GM19372 (cell line): ENCODE results near the gene DCAF6.

Experiments used
- ATAC-seq: cut with Tn5 transposase; IDR thresholded peaks from one replicate; pipeline ENCODE4 v1.9.1; 2021; ENCODE audit warnings: mild to moderate bottlenecking, low read depth, moderate library complexity; ENCODE audit not compliant: unreplicated experiment

The DCAF6 gene

DNA sequence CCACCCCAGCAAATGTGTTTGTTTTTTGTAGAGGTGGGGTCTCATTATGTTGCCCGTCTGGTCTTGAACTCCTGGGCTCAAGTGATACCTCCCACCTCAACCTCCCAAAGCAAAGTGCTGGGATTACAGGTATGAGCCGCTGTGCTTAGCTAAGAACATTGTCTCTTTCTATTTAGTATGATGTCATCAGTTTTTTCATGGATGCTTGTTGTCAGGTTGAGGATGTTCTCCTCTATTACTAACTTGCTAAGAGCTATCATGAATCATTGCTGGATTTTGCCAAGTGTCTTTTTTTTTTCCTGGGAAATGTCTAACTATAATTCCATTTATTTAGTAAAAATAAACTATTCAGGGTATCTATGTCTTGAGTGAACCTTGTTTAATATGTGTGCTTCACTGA, 19.4 kb downstream of the DCAF6 start:
- ATAC-seq, result no peak

DNA sequence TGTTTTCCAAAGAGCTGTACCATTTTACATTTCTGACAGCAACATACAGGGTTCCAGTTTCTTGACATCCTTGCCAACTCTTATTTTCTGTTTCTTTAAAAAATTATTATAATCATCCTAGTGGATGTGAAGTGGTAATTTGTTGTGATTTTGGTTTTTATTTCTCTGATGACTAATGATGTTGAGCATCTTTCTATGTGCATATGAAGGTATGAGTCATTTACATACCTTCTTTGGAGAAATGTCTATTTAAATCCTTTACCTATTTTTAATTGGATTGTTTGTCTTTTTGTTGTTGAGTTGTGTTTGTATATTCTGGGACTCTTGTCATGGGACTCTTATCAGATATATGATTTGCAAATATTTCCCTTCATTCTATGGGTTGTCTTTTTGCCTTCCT, 21.2 kb downstream of the DCAF6 start:
- ATAC-seq, result no peak

DNA sequence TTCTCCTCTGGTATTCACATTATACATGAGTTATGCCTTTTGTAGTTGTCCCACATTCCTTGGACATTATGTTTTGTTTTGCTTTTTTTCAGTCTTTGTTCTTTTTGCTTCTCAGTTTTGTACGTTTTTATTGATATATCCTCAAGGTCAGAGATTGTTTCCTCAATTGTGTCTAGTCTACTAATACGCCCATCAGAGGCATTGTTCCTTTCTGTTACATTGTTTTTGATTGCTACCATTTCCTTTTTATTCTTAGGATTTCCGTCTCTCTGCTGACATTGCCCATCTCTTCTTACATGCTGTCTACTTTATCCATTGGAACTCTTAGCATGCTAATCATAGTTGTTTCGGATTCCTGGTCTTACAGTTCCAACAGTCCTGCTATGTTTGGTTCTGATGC, 28.2 kb downstream of the DCAF6 start:
- ATAC-seq, result no peak

DNA sequence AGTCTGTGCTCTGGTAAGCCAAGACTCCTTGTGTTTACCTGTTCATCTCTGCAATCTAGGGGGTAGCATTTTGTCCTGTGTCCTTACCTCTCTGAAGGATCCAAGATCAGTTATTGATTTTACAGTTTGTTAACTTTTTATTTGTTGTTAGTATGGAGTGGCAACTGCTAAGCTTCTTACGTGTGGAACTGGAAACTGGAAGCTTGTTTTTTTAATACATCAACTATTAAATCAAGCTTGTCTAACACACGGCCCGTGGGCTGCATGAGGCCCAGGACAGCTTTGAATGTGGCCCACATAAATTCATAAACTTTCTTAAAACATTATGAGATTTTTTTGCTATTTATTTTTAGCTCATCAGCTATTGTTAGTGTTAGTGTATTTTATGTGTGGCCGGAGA, 29.6 kb downstream of the DCAF6 start:
- no peak for ATAC-seq

DNA sequence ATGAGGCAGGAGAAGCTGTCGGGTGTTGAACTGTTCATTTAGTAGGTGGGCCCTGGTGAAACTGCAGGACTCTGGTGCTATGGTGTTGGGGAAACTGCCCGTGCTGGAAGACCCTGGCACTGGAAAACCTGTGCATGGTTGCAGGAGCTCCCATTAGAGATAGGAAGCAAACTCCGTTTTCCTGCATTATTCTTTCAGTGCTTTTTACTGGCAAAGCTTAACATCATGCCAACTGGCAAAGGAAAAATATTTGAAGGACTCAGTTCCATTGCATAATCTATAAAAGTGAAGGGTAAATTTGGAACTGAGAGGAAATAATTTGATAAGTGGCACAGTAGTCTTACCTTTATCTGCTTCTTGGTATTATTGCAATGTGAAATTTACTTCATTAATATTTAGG, 32.1 kb downstream of the DCAF6 start:
- ATAC-seq, result no peak

DNA sequence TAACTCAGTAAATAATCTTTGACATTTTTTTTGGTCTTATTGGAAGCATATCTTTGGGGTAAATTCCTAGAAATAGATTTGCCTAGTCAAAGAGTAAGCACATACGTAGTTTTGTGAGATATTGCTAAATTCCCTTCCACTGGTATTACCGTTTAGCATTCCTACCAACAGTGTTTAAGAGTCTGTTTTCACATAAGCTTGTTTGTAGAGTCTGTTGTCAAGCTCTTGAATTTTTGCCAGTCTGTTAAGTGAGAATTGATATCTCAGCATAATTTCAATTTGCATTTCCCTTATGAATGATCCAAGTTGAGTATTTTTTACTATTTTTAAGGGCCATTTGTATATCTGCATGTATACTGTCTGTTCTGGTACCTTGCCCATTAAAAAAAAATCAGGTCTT, 37.3 kb downstream of the DCAF6 start:
- ATAC-seq, result no peak

DNA sequence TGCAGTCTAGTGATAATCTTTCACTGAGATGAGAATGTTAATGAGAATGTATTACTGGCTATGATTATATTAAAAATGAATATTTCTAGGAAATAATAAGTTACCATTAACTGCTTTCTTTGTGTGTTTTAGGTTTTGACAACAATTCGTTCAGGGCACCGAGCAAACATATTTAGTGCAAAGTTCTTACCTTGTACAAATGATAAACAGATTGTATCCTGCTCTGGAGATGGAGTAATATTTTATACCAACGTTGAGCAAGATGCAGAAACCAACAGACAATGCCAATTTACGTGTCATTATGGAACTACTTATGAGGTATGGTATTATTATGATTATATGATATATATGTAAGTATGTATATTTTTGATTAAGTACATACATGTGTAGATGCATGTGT, 38.2 kb downstream of the DCAF6 start:
- ATAC-seq, result no peak

DNA sequence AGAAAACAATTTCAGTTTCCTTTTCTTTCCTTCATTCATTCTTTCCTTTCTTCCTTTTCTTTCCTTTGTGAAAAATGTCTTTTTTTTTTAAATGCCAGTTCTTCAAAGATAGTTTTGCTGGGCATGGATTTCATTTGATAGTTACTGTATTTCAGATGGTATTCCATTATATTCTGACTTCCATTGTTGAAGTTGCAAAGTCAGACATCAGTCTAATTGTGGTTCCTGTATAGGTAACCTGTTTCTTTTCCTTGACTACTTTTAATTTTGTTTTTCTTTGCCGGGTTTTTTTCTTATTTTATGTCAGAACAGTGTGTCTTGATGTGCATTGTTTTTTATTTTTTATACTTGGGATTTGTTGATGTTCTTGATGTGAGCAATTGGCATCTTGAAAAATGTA, 40.8 kb downstream of the DCAF6 start:
- ATAC-seq, result no peak

DNA sequence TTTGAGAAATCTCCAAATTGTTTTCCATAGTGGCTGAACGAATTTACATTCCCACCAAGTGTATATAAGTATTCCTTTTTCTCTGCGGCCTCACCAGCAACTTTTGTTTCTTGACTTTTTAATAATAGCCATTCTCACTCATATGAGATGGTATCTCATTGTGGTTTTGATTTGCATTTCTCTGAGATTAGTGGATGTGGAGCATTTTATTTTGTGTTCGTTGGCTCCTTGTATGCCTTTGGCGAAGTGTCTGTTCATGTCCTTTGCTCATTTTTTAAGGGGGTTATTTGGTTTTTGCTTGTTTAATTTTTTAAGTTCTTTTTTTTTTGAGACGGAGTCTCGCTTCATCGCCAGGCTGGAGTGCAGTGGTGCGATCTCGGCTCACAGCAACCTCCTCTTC, 45.5 kb downstream of the DCAF6 start:
- ATAC-seq, result no peak

DNA sequence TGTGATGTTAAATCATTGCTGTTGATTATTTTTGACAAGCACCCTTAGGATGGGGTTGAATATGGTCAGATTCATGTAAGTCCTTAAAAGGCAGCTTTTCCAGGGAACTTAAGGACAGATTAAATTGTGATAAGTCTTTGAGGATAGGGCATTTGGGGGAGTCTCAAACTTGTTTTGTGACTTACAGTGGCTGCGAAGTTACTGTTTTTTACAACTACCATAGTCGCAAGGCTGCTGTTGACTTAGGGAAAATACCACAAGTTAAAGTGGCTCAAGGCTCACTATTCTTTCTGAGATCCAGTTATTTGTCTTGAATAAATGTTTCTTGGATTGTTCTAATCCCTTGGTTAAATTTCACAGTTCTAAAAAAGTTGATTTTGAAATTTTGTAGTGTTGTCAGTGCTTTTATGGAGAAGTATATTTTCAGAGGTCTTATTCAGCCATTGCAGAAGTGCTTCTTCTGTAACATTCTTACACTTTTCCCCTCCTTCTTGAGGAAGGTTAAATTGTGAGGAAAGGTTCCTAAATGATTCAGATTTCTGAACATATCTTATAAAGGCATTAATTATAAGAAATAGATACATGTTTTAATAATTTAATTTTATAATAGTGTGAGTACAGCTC, 47.4 kb downstream of the DCAF6 start:
- no peak for ATAC-seq

DNA sequence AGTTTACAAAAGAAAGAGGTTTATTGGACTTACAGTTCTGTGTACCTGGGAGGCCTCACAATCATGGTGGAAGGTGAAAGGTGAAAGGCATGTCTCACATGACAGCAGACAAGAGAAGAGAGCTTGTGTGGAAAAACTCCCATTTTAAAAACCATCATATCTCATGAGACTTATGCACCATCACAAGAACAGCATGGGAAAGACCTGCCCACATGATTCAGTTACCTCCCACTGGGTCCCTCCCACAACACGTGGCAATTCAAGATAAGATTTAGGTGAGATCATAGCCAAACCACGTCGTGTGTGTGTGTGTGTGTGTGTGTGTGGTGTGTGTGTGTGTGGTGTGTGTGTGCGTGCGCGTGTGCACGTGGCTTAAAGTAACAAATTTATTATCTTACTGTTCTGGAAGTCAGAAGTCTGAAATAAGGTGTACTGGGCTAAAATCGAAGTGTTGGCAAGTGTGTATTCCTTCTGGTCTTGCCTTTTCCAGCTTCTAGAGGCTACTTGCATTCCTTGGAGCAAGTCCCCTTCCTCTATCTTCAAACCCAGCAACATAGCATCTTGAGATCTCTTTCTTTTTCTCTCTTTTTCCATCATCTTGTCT, 48.5 kb downstream of the DCAF6 start:
- no peak for ATAC-seq

DNA sequence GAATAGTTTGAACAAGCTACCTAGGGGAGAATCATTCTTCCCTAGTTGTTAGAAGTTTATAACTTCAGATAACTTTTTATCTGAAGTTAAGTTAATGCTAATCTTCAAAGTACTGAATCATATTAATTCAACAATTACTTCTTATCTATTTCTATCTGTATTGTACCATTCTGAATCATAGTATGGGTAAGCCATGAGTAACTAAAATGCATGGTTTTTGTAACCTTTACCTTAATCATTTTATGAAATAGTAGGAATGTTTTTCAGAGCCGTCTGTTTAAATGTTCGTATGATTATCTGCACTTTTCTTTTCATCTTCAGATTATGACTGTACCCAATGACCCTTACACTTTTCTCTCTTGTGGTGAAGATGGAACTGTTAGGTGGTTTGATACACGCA, 50.7 kb downstream of the DCAF6 start:
- no peak for ATAC-seq

DNA sequence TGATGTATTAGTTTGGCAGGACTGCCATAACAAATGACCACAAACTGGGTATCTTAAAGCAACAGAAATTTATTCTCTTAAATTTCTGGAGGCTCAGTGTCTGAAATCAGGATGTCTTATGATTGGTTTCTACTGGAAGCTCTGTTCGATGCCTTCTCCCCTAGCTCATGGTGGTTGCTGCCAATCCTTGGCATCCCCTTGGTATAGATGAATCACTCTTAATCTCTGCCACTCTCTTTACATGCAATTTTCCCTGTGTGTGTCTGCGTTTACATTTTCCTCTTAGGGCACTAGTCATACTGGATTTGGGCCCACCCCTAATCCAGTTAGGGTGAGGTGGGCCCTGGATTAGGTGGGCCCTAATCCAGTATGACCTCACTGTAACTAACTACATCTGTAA, 55.1 kb downstream of the DCAF6 start:
- no peak for ATAC-seq

DNA sequence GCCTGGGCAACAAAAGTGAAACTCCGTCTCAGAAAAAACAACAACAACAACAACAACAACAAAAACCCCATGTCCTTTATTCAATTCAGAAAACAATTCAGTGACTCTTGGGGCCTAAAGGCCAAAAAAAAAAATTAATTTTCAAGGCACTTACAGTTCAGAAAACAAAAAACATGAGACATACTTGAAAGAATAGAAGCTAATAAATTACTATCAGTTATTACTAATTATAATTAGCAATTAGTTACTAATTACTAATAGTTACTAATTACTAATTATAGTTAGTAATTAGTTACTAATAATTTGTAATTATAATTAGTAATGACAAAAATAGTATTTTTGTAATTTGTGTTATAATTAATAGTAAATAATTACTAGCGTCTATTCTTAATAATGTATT, 57.2 kb downstream of the DCAF6 start:
- no peak for ATAC-seq

DNA sequence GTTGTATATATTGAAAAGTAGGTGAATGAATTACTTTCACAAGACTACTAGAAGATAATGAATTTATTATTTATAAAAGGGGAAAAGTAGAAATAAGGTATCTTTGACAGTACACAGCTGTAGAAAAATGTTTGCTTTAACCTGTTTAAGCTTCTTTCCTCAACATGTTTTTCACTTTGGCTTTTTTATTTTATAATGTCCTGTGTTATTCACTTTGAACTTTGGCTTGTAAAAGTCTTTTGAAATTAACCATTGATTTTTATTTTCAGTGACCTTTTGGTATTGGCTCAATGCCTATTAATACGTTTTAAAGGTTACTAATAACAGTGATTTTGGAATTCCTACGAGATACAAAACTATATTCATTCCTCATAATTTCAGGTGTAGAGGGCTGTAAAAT, 58.1 kb downstream of the DCAF6 start:
- ATAC-seq, result no peak

DNA sequence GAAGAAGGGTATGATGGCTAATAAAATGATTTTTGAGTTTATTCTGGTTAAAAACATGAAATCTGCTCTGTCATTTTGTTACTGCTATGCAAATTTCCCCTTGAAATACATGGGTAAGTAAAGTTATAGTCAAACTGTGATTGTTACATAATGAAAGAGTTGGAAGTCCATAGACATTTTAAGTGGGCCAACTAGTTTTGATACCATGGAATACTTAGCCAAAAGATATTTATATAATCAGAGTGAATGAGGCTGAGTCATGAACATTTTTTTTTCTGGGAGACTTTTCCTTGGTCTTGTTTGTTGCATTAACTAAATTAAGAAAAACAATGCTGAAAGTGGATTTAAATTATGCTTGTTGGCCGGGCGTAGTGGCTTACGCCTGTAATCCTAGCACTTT, 58.6 kb downstream of the DCAF6 start:
- no peak for ATAC-seq

DNA sequence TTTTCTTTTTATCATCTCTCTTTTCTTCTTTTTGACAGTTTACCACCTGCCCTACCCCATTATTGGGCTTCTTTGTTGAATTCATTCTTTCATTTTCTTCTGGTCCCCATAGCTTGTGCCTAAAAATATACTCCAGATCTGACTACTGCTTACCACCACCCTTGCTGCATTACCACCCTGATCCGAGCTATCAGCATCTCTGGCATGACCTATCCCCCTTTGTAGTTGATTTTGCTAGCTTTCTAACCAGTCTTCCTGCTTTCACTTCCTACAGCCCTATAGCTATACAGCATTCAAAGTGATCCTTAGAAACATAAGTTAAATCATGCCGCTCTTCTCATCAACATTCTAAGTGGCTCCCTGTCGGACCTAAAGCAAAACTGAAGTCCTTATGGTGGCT, 59.8 kb downstream of the DCAF6 start:
- ATAC-seq, result no peak

DNA sequence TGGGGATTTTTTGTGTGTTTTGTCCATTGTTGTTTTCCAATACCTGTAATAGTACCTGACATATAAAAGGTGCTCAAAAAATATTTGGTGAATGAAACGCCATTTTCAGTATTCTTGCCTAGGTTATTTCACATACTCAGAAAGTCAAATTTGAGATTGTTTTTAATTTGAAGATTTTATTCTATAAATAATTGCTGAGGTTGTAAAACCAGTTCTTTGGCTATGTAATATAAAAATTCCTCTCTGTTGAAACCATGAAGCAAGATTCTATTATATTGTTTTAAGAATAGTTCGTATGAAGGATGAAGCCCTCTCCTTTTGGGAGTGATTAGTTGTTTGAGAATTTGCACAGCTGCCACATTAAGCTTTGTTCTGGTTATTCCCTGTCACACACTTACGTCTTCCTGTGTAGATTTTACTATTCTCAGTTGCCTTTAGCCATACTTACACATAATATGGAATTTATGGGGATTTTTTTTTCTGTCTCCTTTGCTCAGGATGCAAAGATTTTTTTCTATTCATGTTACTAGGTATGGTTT, 60.6 kb downstream of the DCAF6 start:
- ATAC-seq, result no peak

DNA sequence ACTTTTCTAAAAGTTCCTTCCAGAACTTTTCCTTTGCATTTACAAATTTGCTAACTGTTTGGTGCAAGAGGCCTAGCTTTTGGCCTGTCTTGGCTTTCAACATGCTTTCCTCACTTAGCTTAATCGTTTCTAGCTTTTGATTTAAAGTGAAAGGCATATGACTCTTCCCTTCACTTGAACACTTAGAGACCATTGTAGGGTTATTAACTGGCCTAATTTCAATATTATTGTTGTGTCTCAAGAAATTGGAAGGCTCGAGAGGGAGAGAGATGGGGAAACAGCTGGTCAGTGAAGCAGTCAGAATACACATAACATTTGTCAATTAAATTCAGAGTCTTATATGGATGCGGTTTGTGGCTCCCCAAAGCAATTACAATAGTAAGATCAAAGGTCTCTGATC, 63.4 kb downstream of the DCAF6 start:
- ATAC-seq, result no peak

DNA sequence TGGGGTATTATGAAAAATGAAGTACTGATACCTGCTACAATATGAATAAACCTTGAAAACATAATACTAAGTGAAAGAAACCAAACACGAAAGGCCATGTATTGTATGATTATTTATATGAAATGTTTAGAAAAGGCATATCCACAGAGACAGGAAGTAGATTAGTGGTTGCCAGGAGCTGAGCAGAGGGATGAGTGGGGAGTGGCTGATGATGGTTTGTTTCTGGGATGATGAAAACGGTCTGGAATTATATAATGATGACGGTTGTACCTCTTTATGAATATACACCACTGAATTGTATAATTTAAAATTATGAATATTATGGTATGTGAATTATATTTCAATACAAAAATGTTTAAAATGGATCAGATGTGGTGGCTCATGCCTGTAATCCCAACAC, 64.2 kb downstream of the DCAF6 start:
- no peak for ATAC-seq

DNA sequence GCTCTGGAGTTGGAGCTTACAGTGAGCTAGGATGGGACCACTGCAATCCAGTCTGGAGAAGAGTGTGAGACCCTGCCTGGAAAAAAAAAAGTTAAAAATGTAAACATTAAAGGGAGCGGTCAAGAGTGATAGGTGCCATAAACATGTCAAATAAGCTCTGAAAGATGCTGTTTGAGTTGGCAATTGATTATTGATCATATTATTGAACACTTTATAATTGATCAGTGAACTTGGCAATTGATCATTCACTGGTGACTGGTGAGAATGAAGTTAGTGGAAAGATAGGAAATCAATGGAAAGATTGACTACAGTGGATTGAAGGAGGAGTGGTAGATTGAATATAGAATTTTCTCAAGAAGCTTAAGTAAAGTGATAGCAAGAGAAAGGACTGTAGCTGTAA, 64.7 kb downstream of the DCAF6 start:
- ATAC-seq, result no peak

DNA sequence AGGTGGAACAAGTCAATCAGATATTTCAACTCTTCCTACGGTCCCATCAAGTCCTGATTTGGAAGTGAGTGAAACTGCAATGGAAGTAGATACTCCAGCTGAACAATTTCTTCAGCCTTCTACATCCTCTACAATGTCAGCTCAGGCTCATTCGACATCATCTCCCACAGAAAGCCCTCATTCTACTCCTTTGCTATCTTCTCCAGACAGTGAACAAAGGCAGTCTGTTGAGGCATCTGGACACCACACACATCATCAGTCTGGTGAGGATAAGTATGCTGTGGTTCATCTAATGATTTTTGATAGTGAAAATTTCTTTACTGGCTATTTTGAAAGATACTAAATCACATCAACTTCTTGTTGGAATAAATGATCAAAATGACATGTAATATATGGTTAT, 68.0 kb downstream of the DCAF6 start:
- ATAC-seq, result no peak

DNA sequence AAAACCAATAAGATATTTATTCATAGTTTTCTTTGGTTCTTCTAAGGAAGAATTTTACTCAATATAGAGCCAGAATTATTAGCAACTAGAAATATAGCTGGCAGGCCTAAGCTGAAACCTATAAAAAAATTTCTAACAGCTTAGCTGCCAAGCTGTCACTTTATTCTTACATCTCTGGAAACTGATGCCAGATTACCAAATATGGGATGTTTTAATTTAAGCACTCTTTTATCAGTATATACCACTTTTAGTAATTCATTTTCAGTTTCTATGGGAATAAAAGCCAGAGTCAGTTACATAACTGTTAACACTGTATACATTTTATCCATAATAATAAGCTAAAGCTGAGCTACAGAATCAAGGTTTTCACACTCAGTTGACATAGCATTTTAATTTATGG, 69.0 kb downstream of the DCAF6 start:
- ATAC-seq, result no peak
